B cell (primary cell): ENCODE results near the gene VPS8. TPM values are rescaled to one million over a fixed set of nuclear protein-coding genes. Genes with fewer than 3 reads are reported as not detected.

Experiments used
- ATAC-seq: fragments of 200-7000 bp; cut with Tn5 transposase; one replicate; pipeline ENCODE4 v1.10.0; 2021; ENCODE audit warnings: low read depth, mild to moderate bottlenecking, moderate number of reproducible peaks, moderate library complexity
- CTCF ChIA-PET: fragments of 350-600 bp; sonication (Branson Sonifier 250); formaldehyde crosslinking; loops from one replicate; lab custom pipeline; 2021; ENCODE audit warnings: antibody characterized with exemption, inconsistent platforms; lab: Charles Lee
- POLR2A ChIA-PET: fragments of 350-600 bp; sonication (Branson Sonifier 250); formaldehyde crosslinking; loops from one replicate; lab custom pipeline; 2021; ENCODE audit warnings: antibody characterized with exemption; lab: Charles Lee
- DNase-seq: peaks from one replicate; pipeline ENCODE4 v3.0.0; 2013
- H2AFZ ChIP-seq: 2 replicates; pipeline ENCODE4 v1.6.1; 2012; ENCODE audit warnings: mild to moderate bottlenecking, low read depth, low read length; ENCODE audit not compliant: insufficient read depth, poor library complexity, severe bottlenecking
- H3K27ac ChIP-seq, 2 donors: 1 replicate in 1 of 2; 2 replicates in 1 of 2; pipeline ENCODE4 v1.5.1; 2012 to 2013; ENCODE audit warnings: low read length in 2 of 2, mild to moderate bottlenecking in 2 of 2, moderate library complexity in 1 of 2
- H3K27me3 ChIP-seq, 4 experiments: fragments of 200-600 bp in 1 of 4; sonication (generic) in 1 of 4; replicated peaks in 1 of 4; 1 replicate in 2 of 4; 2 replicates in 2 of 4; pipeline versions ENCODE4 v1.6.1 to v1.7.0; 2013 to 2016; ENCODE audit warnings: low read length in 3 of 4, mild to moderate bottlenecking in 2 of 4, mixed read lengths in 1 of 4, moderate library complexity in 1 of 4; ENCODE audit not compliant: insufficient read depth in 4 of 4, control insufficient read depth in 3 of 4; ENCODE audit errors: control extremely low read depth in 1 of 4
- H3K36me3 ChIP-seq, 2 experiments: replicated peaks in 1 of 2; 1 replicate in 1 of 2; 2 replicates in 1 of 2; pipeline versions ENCODE4 v1.6.1 to v1.7.1; 2013; ENCODE audit warnings: low read length in 1 of 2; ENCODE audit not compliant: insufficient read depth in 2 of 2, control insufficient read depth in 1 of 2; ENCODE audit errors: control extremely low read depth in 1 of 2, extremely low read depth in 1 of 2
- H3K4me1 ChIP-seq, 2 donors: fragments of 200-600 bp in 1 of 2; sonication (generic) in 1 of 2; 1 replicate in 1 of 2; 2 replicates in 1 of 2; pipeline versions ENCODE4 v1.5.1 to v1.6.1; 2013 to 2017; ENCODE audit warnings: low read length in 2 of 2; ENCODE audit not compliant: control insufficient read depth in 2 of 2, insufficient read depth in 2 of 2
- H3K4me2 ChIP-seq: replicated peaks from 2 replicates; pipeline ENCODE3; 2012; ENCODE audit warnings: mild to moderate bottlenecking, low read depth, low read length; ENCODE audit not compliant: poor library complexity, severe bottlenecking
- H3K4me3 ChIP-seq, 5 experiments: fragments of 200-600 bp in 1 of 5; sonication (generic) in 1 of 5; 1 replicate in 3 of 5; 2 replicates in 2 of 5; pipeline versions ENCODE4 v1.5.1 to v1.7.0; 2011 to 2016; ENCODE audit warnings: low read length in 4 of 5, mild to moderate bottlenecking in 4 of 5, low read depth in 2 of 5, control low read depth in 1 of 5, moderate library complexity in 1 of 5; ENCODE audit not compliant: insufficient read depth in 1 of 5; ENCODE audit errors: control extremely low read depth in 1 of 5, extremely low read depth in 1 of 5
- H3K79me2 ChIP-seq: fragments of 200-600 bp; sonication (generic); one replicate; pipeline ENCODE4 v1.6.0; 2016; ENCODE audit warnings: low read length; ENCODE audit not compliant: control insufficient read depth, insufficient read depth
- H3K9ac ChIP-seq: fragments of 200-600 bp; sonication (generic); 2 replicates; pipeline ENCODE4 v1.6.1; 2017; ENCODE audit warnings: mild to moderate bottlenecking, low read length, moderate library complexity
- H3K9me3 ChIP-seq, 3 donors: one replicate each; pipeline versions ENCODE4 v1.6.1 to v1.7.1; 2013; ENCODE audit warnings: low read length in 2 of 3; ENCODE audit not compliant: control insufficient read depth in 2 of 3, insufficient read depth in 1 of 3; ENCODE audit errors: control extremely low read depth in 1 of 3
- H4K20me1 ChIP-seq: 2 replicates; pipeline ENCODE4 v1.6.0; 2012; ENCODE audit warnings: mild to moderate bottlenecking, low read length; ENCODE audit not compliant: insufficient read depth, control insufficient read depth, poor library complexity, severe bottlenecking
- H3K27ac Mint-ChIP-seq: one replicate; pipeline ENCODE4 v1.8.0; 2021; ENCODE audit warnings: mixed read lengths
- H3K27me3 Mint-ChIP-seq: one replicate; pipeline ENCODE4 v1.8.0; 2021; ENCODE audit warnings: mixed read lengths
- H3K4me1 Mint-ChIP-seq: one replicate; pipeline ENCODE4 v1.8.0; 2021; ENCODE audit warnings: mixed read lengths
- H3K4me3 Mint-ChIP-seq: one replicate; pipeline ENCODE4 v1.8.0; 2021; ENCODE audit warnings: mixed read lengths
- H3K9me3 Mint-ChIP-seq: one replicate; pipeline ENCODE4 v1.8.0; 2022; ENCODE audit warnings: mixed read lengths; ENCODE audit not compliant: insufficient read depth
- CTCF ChIP-seq: fragments of 200-600 bp; IDR thresholded peaks from one replicate; pipeline ENCODE4 v1.8.0; 2022; ENCODE audit warnings: antibody characterized with exemption, mild to moderate bottlenecking
- EZH2 ChIP-seq: IDR thresholded peaks from 2 replicates; pipeline ENCODE4 v1.6.1; 2012; ENCODE audit warnings: borderline replicate concordance, low read depth, mild to moderate bottlenecking, moderate library complexity, low read length; ENCODE audit not compliant: insufficient read depth, poor library complexity, severe bottlenecking
- WGBS: methylation state at CpG from one replicate; pipeline ENCODE4 v1.1.5; 2013; ENCODE audit warnings: missing lambda C conversion rate; ENCODE audit not compliant: insufficient coverage; 5-methylcytosine and 5-hydroxymethylcytosine counted together
- intact Hi-C: fragments of 100-400 bp; cut with micrococcal nuclease; formaldehyde crosslinking; loops from one replicate; pipeline ENCODE4 v1.10.0; 2022
- polyA plus RNA-seq: library from polyadenylated mRNA; depleted of rRNA; stranded (reverse); fragments of >200 nt; gene quantifications from 2 replicates; pipeline ENCODE4 v1.2.3, GENCODE V29; 2012
- total RNA-seq, 2 donors: library from RNA; stranded (reverse); fragments of 120-200 nt in 1 of 2; gene quantifications; 1 replicate in 1 of 2; 2 replicates in 1 of 2; pipeline versions ENCODE4 v1.2.3 to v1.2.4, GENCODE V29; 2013 to 2022

VPS8 gene
- total and polyA plus RNA-seq, 2 donors (not counting 1 experiment from before 2014, with no cell fraction given), result 18.3 to 95.6 TPM

DNA sequence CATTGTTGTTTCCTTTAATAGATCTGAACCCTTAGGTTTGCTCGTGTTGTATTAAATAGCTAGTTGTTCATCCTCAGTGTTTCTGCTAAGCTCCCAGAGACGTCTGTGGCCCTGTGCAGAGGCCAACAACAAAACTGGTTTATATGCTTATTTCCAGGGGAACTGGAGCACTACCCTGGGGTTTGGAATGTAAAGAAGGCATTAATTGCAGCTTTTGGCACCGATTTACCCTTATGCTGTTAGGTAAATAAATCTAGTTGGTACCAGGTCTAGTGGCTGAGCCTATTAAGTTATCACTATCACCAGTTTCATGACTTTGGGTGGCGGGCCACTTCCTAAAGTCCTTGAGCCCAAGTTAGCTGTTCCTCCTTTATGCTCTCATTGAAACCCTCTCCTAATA, 12.0 kb downstream of the VPS8 start:
- Mint-ChIP-seq H3K4me3 (no peak overlapping the region), H3K27me3 (no peaks in the 10 kb centered on the region), H3K9me3 (no peaks in the 10 kb centered on the region), H3K4me1 (peaks cover 8% of the 10 kb centered on the region), H3K27ac (no peak overlapping the region)
- intact Hi-C loops, result no loop called here
- ChIA-PET POLR2A (no interaction called here), CTCF (no interaction called here)
- H2AFZ ChIP-seq, result no peak overlapping the region
- H3K36me3 ChIP-seq, result peaks cover 0 to 20% of the 10 kb centered on the region in 2 experiments
- H3K9me3 ChIP-seq, result no peaks in the 10 kb centered on the region
- no peak for TF ChIP-seq CTCF
- TF ChIP-seq EZH2, result no peak
- no peaks in the 10 kb centered on the region for H3K79me2 ChIP-seq
- ATAC-seq, result no peak
- WGBS, result 100% methylated on average over 2 of the region's 4 CpGs
- H3K4me3 ChIP-seq, result no peak overlapping the region
- H3K4me2 ChIP-seq, result no peak overlapping the region
- peaks cover 5% of the 10 kb centered on the region for H4K20me1 ChIP-seq
- no peaks in the 10 kb centered on the region for H3K27me3 ChIP-seq
- H3K9ac ChIP-seq, result no peak overlapping the region
- H3K4me1 ChIP-seq, result no peaks in the 10 kb centered on the region
- DNase-seq, result no peak
- no peak overlapping the region for H3K27ac ChIP-seq

GRCh38 chr3:184825121-184825820, 13.3 kb downstream of the VPS8 start:
- H3K9me3 Mint-ChIP-seq, result no peaks in the 10 kb centered on the region
- CTCF ChIA-PET, result no interaction called here

More at GRCh38 chr3:184825121-184825820, 13.3 kb downstream of the VPS8 start:
- intact Hi-C loops, result no loop called here
- Histone ChIP-seq H3K9ac (no peak overlapping the region), H2AFZ (no peak overlapping the region), H3K27me3 (no peaks in the 10 kb centered on the region), H3K4me2 (no peak overlapping the region), H3K4me3 (no peak overlapping the region), H4K20me1 (peaks cover 5% of the 10 kb centered on the region), H3K4me1 (no peaks in the 10 kb centered on the region), H3K79me2 (no peaks in the 10 kb centered on the region), H3K36me3 (peaks cover 0 to 20% of the 10 kb centered on the region in 2 experiments), H3K27ac (no peak overlapping the region), H3K9me3 (no peaks in the 10 kb centered on the region)
- WGBS, result 96% methylated on average over 3 of the region's 6 CpGs
- ATAC-seq (no peak), DNase-seq (no peak)
- Mint-ChIP-seq H3K4me1 (peaks cover 3% of the 10 kb centered on the region), H3K27ac (no peak overlapping the region), H3K27me3 (no peaks in the 10 kb centered on the region), H3K4me3 (no peak overlapping the region)
- POLR2A ChIA-PET, result no interaction called here
- TF ChIP-seq EZH2 (no peak), CTCF (no peak)
